GM20000 (cell line): Measurements from ENCODE around the gene NPAS2.

Experiments
- DNase-seq: peaks from one replicate; pipeline ENCODE4 v3.0.0; 2012; ENCODE audit warnings: low spot score
- TF ChIP-seq, protein P1 (sequence below): IDR thresholded peaks from 2 replicates; pipeline ENCODE4 v1.5.1; 2012; ENCODE audit warnings: mild to moderate bottlenecking, control low read depth; ENCODE audit errors: extremely low read depth, missing control alignments

The NPAS2 gene

DNA sequence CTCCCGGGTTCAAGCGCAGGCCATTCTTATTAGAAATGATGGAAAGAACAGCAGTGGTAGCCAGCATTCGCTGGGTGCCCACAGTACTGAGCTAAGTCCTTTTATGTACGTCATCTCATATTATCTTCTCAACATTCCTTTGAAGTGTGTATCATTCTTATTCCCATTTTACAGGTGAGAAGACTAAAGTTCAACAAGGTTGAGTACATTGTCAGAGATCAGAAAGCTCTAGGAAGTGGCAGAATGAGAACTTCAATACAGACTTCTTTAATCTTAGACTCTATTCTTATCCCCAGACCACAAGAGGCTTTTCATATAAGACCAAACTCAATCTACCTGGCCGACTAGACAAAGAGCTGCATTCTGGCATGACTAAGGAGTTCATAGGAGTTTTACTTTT is 86.7 kb downstream of the NPAS2 start:
- TF ChIP-seq, protein P1, sequence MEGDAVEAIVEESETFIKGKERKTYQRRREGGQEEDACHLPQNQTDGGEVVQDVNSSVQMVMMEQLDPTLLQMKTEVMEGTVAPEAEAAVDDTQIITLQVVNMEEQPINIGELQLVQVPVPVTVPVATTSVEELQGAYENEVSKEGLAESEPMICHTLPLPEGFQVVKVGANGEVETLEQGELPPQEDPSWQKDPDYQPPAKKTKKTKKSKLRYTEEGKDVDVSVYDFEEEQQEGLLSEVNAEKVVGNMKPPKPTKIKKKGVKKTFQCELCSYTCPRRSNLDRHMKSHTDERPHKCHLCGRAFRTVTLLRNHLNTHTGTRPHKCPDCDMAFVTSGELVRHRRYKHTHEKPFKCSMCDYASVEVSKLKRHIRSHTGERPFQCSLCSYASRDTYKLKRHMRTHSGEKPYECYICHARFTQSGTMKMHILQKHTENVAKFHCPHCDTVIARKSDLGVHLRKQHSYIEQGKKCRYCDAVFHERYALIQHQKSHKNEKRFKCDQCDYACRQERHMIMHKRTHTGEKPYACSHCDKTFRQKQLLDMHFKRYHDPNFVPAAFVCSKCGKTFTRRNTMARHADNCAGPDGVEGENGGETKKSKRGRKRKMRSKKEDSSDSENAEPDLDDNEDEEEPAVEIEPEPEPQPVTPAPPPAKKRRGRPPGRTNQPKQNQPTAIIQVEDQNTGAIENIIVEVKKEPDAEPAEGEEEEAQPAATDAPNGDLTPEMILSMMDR = no peak
- DNase-seq = no peak

DNA sequence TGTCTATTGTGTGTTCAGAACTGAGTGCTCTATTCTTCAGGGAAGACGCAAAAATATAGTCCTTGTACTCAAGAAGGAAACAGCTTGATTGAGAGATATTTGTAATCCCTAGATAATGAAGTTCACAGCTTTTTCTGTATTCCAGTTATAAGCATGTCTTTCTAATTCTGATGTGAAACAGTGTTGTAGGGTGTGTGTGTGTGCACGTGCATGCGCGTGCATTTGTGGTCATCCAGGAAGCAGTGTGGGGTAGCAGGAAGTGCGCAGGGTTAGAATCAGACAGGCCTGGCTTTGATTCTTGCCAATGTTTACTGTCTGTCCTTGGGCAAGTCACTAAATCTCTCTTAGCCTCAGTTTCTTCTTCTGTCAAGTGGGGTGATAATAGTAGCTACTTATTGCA is 87.9 kb downstream of the NPAS2 start:
- TF ChIP-seq, protein P1 = no peak
- no peak for DNase-seq

DNA sequence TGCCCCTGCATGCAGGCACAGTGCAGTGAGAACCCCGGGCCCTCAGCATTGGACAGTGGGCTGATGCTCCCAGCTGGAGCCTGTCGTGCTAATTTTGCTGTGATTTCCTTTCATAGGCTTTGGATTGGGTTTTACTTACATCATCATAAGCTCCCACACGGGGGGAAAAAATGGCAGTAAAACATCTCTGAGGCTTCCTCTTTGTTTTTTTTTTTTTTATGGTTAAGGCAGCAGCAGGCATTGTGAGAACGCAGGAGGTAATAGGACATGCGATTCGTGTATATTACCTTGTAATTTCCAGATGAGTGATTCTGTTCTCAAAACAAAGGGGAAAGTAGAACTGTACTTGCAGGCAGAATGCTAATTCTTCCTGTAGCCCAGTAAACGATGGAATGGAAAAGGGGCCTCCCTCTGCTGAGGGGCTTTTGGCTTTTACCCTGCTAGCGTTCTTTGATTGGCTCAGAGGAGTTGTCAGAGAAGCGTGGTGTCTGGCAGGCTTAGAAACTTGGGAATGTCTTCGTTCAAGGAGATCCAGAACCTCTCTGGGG is 89.7 kb downstream of the NPAS2 start:
- TF ChIP-seq, protein P1 = no peak
- no peak for DNase-seq

DNA sequence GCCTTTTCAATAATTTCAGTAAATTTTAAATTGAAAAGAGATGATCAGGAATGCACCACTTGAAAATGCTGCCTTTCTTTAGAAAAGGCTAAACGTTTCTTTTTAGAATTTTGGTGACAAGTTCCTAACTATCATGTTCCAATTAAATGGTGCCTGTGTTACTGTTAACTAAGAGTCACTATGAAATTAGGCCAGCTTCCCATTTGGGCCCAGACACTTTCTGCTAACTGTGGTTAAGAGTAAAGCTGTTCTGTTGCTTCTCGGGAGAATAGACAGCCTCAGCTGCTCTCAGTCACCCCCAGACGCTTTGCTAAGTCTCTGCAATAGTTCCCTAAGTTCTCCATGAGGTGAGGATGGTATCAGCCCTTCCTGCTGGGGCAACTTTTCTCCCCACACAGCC is 90.2 kb downstream of the NPAS2 start:
- TF ChIP-seq, protein P1 = no peak
- no peak for DNase-seq

DNA sequence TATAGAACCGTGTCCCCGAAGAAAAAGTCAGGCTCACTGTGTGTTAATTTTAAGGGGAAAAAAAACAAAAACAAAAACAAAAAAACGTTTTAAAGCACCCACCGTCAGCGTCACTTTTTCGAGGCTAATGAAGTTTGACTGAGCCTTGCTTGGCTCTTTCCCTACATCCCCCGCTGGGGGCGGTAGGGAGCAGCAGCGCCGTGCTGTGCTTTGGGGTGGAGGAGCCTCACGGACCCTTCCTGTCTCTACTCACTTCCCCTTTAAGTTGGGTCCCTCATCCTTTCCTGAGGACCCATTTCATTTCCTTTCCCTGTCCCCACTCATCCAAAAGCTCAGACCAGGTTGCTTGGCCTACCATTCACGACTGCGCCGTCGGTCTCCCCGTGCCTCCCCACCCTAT is 99.4 kb downstream of the NPAS2 start:
- TF ChIP-seq, protein P1 = peak; percentile 55
- DNase-seq = peak; percentile 22

DNA sequence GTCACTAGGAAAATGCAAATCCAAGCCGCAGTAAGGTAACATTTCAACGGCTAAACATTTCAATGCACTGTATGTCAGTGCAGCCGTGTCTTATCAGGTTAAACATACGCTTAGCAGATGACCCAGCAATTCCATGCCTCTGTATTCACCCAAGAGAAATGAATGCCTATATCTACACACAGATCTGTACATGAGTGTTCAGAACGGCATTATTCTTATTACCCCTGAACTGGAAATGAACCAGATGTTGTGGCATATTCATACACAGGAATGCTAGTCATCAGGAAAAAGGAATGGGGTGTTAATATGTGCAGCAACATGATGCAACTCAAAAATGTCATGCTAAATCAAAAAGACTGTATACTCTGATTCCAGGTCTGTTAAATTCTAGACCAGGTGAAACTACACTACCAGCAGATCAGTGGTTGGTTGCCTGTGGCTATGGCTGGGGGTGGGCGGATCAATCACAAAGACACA is 101.8 kb downstream of the NPAS2 start:
- TF ChIP-seq, protein P1 = no peak
- no peak for DNase-seq

DNA sequence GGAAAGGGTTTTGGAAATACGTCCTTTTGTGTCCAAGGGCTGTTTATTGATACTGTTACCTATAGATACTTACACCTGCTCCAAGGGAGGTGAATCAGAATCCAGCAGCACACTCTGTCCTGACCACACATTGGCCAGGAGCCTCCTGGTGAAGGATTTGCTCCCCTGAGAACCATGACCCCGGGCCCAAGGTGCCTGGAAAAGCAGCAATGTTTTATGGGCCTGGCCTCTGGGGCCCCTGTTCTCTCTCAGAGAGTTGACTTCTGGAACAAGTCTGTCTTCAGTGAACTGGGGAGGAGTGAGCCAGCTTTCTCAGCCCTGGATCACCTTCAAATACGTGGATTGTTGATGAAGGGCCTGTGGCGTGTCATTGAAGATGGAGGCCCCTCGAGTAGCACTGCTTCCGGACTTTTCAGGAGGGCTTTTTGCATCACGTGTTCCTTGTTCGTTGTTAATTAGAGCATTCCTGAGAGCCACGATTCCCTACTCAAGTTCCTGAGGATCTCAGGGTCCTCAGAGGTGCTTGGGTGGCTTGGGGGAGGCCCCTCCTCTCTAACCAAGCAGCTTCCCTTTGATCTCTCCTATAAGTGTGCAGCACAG is 103.6 kb downstream of the NPAS2 start:
- DNase-seq = no peak
- TF ChIP-seq, protein P1 = no peak
